ENCODE results near the gene PNPLA7.

DNA sequence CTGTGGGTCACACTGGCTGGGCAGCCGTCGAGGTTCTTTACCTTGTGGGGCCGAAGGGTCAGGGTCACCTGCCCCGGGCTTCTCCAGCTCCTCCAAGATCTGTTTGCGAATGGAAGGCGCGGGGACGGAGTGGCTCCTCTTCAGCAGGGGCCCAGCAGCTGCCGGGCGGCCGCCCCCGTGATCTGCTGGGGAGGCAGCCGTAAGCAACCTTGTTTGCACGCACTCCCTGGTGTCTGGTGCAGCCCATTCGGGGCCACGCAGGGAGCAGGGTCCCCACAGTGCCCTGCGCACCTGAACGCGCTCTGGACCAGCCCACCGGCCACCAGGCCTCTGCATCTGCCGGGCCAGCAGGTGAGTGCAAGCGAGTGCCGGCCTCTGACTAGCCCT, 34.9 kb downstream of the PNPLA7 start:
- TF ChIP-seq, protein P1, sequence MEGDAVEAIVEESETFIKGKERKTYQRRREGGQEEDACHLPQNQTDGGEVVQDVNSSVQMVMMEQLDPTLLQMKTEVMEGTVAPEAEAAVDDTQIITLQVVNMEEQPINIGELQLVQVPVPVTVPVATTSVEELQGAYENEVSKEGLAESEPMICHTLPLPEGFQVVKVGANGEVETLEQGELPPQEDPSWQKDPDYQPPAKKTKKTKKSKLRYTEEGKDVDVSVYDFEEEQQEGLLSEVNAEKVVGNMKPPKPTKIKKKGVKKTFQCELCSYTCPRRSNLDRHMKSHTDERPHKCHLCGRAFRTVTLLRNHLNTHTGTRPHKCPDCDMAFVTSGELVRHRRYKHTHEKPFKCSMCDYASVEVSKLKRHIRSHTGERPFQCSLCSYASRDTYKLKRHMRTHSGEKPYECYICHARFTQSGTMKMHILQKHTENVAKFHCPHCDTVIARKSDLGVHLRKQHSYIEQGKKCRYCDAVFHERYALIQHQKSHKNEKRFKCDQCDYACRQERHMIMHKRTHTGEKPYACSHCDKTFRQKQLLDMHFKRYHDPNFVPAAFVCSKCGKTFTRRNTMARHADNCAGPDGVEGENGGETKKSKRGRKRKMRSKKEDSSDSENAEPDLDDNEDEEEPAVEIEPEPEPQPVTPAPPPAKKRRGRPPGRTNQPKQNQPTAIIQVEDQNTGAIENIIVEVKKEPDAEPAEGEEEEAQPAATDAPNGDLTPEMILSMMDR (IDR thresholded peaks at IDR 0.05): no peak
- no peak for TF ChIP-seq POLR2A (IDR thresholded peaks at IDR 0.05)
